ENCODE data around the gene ZNF436.
"Not testable (repeated sequence)": the region's sequence is repeated elsewhere in the genome, so short reads cannot be mapped to it uniquely, and the experiment has no call there.

ZNF436 gene

DNA sequence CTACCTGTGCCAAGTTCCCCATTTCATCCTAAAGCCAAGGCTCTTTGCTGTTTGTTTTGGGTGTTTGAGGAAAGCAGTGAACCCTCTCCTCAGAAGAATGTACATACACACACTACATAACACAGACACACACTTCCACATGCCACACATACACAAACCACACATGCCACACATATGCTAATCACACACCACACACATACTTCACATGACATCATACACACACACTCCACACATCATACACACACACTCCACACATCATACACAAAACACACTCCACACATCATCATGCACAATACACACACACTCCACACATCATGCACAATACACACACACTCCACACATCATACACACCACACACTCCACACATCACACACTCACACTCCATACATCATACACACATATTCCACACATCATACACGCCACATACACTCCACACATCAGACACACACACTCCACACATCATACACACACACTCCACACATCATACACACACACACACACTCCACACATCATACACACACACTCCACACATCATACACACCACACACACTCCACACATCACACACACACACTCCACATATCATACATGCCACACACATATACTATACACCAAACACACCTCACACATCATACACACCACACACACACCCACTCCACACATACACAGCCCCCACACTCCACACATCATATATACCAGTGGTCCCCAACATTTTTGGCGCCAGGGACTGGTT lies 22.7 kb upstream of the ZNF436 start:
- DNase-seq (ENCODE audit: low read depth): no peak

GRCh38 chr1:23389837-23390321 lies 20.2 kb upstream of the ZNF436 start:
- no peak for DNase-seq (ENCODE audit: low read depth)

DNA sequence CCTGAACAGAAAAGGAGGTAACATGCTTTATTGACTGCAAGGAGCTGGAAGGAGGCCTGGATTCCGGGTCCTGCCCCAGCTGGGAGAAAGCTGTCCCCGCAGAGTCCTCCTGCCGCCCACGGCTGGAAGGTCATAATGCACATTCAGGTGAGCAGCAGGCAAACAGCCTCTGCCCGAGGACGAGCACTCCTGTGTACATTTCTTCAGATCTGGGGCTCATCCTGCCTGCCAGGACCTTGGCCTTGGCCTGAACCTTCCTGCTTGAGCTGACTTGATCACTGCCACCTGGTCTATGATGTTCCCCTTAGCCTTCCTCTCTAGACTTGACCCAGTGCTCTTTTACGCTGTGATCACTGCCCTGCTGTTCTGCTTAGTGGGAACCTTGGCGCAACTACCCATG lies 17.9 kb upstream of the ZNF436 start:
- no peak for DNase-seq (ENCODE audit: low read depth)

DNA sequence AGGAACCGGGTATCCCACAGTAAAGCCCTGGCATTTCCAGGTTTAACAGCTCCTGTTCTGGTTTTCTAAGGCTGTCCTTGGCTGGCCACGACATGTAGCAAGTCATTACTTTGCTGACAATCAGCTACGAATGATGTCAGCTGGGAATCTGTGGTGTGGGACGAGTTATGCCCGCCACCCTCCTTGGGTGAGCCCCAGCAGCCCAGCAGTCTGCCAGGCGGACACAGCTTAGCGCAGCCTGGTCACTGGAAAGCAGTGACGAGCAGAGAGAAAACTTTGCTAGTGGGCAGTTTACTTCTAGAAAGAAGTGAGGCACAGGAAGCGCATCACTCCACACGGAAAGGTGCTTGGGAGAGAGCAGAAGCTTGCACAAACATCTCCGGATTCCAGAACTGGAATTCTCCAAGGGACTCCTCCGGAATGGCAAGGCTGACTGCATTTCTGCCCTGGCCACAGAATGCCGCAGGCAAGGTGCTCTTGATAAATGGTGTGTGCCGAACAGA lies 15.5 kb upstream of the ZNF436 start:
- no peak for DNase-seq (ENCODE audit: low read depth)

DNA sequence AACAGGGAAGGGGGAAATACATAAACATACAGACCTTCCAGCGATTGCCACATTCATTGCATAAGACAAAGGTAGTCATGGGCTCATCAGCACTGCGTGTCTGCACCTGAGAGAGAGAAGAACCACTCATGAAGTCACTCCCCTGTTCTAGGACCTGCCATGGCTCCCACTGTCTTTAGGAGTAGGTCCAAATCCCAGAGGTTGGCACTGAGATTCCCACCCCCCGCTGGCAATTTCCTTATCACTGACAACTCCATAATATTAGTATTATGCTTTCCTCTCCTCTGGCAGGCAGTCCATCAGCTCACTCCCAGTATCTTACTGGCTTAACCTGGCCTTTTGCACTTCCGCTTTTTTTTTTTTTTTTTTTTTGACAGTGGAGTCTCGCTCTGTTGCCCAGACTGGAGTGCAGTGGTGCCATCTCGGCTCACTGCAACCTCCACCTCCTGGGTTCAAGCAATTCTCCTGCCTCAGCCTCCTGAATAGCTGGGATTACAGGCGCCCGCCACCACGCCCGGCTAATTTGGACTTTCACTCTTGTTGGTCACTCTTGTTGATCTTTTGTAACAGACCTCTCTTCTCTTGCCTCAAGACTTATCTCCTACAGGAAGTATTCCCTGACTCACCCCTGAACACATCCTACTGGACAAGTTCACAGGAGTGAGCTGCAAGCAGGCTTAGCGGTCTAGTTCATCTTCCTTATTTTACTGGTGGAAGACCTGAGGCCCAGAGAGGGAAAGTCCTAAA lies 14.8 kb upstream of the ZNF436 start:
- DNase-seq (ENCODE audit: low read depth): no peak

DNA sequence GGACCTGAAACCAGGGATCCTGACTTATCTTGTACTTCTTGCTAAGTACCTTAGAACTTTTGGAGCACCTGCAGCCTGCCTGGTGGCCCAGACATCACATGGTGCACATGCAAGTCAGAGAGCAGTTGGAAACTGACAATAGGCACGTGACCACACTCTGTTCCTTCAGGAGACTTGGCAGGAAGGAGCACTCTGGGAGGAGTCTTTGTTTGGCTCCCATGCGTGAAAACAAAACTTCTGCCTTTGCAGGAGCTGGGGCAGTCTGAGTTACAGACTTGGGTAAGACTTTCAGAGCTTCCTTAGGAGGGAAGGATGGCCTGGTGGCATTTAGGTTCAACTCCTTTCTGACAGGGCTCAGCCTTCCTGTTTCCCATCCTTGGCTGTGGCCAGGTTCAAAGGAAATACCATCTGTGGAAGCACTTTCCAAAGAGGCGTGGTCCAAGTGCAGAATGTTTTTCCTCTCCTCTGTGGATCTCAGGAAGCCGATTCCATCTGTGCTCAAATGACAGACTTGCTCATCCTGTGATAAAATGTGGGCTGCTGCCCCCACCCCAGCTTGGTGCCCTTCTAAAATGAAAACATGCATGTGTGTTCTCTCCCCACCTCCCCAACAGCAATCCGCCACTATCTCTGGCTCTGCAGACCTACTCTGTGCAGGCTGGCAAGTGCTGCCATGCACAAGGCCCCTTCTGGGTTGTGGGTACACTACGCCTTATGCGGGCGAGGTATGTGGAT lies 14.1 kb upstream of the ZNF436 start:
- DNase-seq (ENCODE audit: low read depth): no peak

- no peak for DNase-seq (ENCODE audit: low read depth)
Observed at GRCh38 chr1:23381233-23381885, 11.7 kb upstream of the ZNF436 start.

GRCh38 chr1:23380719-23381118 lies 11.1 kb upstream of the ZNF436 start:
- DNase-seq (ENCODE audit: low read depth): no peak

- DNase-seq (ENCODE audit: low read depth): not testable (repeated sequence)
Observed at GRCh38 chr1:23380236-23380635, 10.6 kb upstream of the ZNF436 start.

- no peak for DNase-seq (ENCODE audit: low read depth)
Observed at GRCh38 chr1:23376890-23377811, 7.5 kb upstream of the ZNF436 start.

DNA sequence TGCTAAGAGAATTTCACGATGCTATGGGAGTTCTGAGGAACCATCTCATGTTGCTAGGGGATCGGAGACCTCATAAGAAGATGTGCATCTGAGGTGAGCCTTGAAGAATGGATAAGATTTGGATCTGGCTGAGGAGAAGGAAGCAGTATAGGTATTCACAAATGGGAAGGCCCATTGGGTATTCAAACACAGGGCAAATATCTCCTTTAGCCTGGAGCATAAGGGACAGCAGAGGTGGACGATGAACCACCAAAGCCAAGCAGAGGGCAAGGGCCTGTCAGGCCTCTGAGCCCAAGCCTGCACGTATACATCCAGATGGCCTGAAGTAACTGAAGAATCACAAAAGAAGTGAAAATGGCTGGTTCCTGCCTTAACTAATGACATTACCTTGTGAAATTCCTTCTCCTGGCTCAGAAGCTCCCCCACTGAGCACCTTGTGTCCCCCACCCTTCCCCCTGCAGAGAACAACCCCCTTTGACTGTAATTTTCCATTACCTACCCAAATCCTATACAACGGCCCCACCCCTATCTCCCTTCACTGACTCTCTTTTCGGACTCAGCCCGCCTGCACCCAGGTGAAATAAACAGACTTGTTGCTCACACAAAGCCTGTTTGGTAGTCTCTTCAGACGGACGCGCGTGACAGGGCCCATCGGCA lies 4.6 kb upstream of the ZNF436 start:
- DNase-seq (ENCODE audit: low read depth): not testable (repeated sequence)

- no peak for DNase-seq (ENCODE audit: low read depth)
Observed at GRCh38 chr1:23371987-23372880, 2.6 kb upstream of the ZNF436 start.

DNA sequence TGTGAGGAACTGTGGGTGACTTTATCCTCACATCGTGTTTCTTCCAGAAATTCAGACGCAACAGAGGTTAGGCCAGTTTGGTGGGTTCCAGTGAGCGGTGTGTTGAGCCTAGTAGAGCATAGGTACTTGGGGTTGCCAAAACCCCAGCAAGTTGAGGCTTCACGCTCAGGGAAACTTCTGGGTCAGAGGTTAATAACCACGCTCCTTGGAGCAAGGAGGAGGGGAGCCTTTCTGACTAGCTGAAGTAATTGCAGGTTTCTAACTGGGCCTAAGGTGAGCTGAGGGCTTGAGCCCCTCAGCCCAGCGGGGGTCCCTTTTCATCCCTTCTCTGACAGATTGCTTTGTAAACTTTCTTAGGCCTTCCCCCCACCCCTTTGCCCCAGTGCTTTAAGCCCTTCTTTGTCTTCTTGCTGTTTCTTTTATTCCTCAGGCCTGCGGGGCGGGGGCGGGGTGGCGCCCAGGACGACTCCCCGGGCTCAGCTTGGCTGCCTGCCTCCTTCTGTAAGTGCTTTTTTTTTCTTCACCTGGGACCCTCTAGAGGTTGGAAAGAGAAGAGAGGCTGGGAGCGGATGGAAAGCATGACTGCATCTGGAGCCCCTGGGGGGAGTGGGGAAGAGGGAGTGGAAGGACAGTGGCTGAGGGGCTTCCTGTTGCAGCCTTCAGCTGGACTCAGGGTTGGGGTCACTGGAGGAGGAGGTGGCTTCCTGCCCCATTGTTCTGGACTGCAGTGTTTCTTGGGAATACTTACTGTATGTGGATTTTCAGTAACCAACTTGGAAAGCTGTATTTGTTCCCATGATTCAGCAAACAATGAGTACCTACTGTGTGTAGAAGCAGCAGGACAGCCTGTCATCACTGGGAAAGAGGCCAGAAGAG lies 1.3 kb upstream of the ZNF436 start:
- no peak for DNase-seq (ENCODE audit: low read depth)

- no peak for DNase-seq (ENCODE audit: low read depth)
Observed at GRCh38 chr1:23370330-23370708, 683 bp upstream of the ZNF436 start.

DNA sequence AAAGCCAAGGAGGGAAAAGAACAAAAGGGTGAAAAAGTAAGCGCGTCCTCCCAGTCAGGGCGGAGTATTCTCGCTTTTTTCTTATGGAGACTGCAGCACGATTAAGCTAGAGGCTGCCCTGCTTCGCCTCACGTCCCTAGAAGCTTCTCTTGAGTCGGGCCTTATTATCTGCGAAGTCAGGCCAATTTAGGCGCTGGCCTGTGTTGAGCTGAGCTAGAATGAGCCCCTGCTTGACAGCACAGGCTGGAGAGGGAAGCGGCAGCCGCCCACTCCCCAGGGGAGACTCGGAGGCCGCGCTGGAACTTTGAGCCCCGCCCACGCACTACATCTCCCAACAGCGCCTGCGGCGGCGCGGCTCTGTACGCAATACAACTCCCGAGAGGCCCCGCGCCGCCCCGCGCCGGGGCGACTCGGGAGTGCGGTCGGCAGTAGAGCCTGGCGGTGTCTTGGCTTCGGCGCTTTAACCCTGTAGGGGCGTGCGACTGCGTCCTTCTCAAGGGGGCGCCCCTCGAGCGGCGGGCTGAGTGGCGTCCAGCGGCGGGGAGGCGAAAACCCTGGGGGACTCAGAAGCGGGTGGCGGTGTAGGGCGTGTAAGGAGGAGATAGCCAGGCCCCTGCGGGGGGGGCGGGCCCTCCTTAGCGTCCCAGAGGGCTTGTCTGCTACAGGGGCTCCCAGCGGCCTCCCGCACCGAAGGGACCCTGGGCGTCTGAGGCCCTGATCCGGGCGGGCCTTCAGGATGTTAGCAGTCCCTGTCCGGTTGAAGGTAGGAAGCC lies 888 bp downstream of the ZNF436 start:
- DNase-seq (ENCODE audit: low read depth): peak; percentile 69

DNA sequence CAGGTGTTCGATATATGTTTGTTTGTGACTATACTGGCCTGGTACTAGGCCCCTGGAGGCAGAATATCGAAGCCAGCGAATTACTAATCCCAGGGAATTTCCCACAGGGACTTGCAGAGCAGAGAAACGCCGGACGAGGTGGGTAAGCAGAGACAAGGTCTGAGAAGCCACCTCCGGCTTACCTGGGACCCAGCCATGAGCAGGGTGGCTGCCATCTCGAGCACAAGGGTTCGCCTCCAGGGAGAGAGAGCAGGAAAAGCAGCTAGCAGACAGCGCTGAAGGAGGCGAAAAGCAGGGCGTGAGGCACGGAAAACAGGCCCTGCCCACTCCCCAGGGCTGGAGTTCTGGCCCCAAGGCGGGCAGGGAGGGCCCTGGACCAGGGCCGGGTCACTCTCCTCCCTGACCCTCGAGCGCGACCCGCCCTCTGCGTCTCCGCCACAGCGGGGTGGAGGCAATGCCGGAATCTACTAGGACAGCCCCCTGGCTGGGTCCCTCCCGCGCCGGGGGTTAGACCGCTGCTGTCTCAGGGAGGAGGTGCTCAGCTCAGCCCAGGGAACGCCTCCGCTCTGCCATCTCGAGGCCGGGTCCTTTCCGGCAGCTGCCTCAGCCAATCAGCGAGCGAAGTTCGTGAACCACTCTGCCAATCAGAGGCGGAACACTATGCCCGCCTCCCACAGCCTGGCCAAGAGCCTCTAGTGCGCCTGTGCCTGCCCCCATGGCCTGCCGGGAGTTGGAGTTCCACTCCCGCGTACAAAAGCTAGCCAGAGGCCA lies 1.7 kb downstream of the ZNF436 start:
- DNase-seq (ENCODE audit: low read depth): peak; percentile 93

- no peak for DNase-seq (ENCODE audit: low read depth)
Observed at GRCh38 chr1:23367451-23367790, 2.2 kb downstream of the ZNF436 start.
